CD14-positive monocyte (primary cell): ENCODE data around the gene JPH2. TPM values are rescaled to one million over a fixed set of nuclear protein-coding genes. Genes with fewer than 3 reads are reported as not detected.

Source experiments
- DNase-seq, 3 donors: peaks; one replicate each; pipeline ENCODE4 v3.0.0-alpha.2; 2011 to 2022
- H2AFZ ChIP-seq: 2 replicates; pipeline ENCODE4 v1.6.0; 2012; ENCODE audit warnings: mild to moderate bottlenecking, low read depth, low read length, inconsistent platforms; ENCODE audit not compliant: insufficient read depth, poor library complexity, severe bottlenecking
- H3K27ac ChIP-seq, 2 donors: 1 replicate in 1 of 2; 2 replicates in 1 of 2; pipeline ENCODE4 v1.5.1; 2012 to 2013; ENCODE audit warnings: low read length in 2 of 2, control low read depth in 1 of 2, inconsistent platforms in 1 of 2, low read depth in 1 of 2, mild to moderate bottlenecking in 1 of 2
- H3K27me3 ChIP-seq, 2 donors: one replicate each; pipeline versions ENCODE4 v1.6.0 to v1.6.1; 2011 to 2013; ENCODE audit warnings: low read length in 2 of 2; ENCODE audit not compliant: control insufficient read depth in 2 of 2, insufficient read depth in 2 of 2
- H3K36me3 ChIP-seq, 2 donors: replicated peaks in 1 of 2; 1 replicate in 1 of 2; 2 replicates in 1 of 2; pipeline versions ENCODE4 v1.5.1 to v1.6.1; 2012 to 2013; ENCODE audit warnings: low read length in 2 of 2, control low read depth in 1 of 2, inconsistent platforms in 1 of 2, mild to moderate bottlenecking in 1 of 2; ENCODE audit not compliant: insufficient read depth in 2 of 2, control insufficient read depth in 1 of 2
- H3K4me1 ChIP-seq, 2 donors: 1 replicate in 1 of 2; 2 replicates in 1 of 2; pipeline versions ENCODE4 v1.5.1 to v1.6.1; 2012 to 2013; ENCODE audit warnings: low read length in 2 of 2, control low read depth in 1 of 2, inconsistent platforms in 1 of 2, mild to moderate bottlenecking in 1 of 2, moderate library complexity in 1 of 2; ENCODE audit not compliant: insufficient read depth in 2 of 2, control insufficient read depth in 1 of 2
- H3K4me2 ChIP-seq: replicated peaks from 2 replicates; pipeline ENCODE3; 2012; ENCODE audit warnings: low read length, moderate library complexity, mild to moderate bottlenecking; ENCODE audit not compliant: poor library complexity, severe bottlenecking; ENCODE audit errors: extremely low read depth
- H3K4me3 ChIP-seq, 3 experiments: fragments of 200-600 bp in 1 of 3; sonication (generic) in 1 of 3; replicated peaks in 1 of 3; 1 replicate in 2 of 3; 2 replicates in 1 of 3; pipeline ENCODE4 v1.5.1; 2011 to 2013; ENCODE audit warnings: low read length in 3 of 3, mild to moderate bottlenecking in 3 of 3, control low read depth in 2 of 3, low read depth in 2 of 3, inconsistent platforms in 1 of 3, moderate library complexity in 1 of 3
- H3K79me2 ChIP-seq: 2 replicates; pipeline ENCODE4 v1.6.0; 2012; ENCODE audit warnings: mild to moderate bottlenecking, control low read depth, inconsistent platforms, low read length, moderate library complexity; ENCODE audit not compliant: insufficient read depth
- H3K9ac ChIP-seq: 2 replicates; pipeline ENCODE4 v1.6.0; 2017; ENCODE audit warnings: low read length, mild to moderate bottlenecking; ENCODE audit not compliant: insufficient read depth, poor library complexity, severe bottlenecking
- H3K9me3 ChIP-seq, 2 donors: replicated peaks in 1 of 2; 1 replicate in 1 of 2; 2 replicates in 1 of 2; pipeline versions ENCODE4 v1.5.1 to v1.6.1; 2012 to 2013; ENCODE audit warnings: low read length in 2 of 2, control low read depth in 1 of 2; ENCODE audit not compliant: control insufficient read depth in 1 of 2, insufficient read depth in 1 of 2
- H4K20me1 ChIP-seq: 2 replicates; pipeline ENCODE4 v1.6.0; 2012; ENCODE audit warnings: mild to moderate bottlenecking, low read length, control low read depth, moderate library complexity; ENCODE audit not compliant: insufficient read depth
- H3K27ac Mint-ChIP-seq, 7 donors: one replicate each; pipeline ENCODE4 v1.8.0; 2020; ENCODE audit warnings: mild to moderate bottlenecking in 7 of 7, mixed read lengths in 7 of 7, moderate library complexity in 6 of 7, inconsistent platforms in 2 of 7
- H3K27me3 Mint-ChIP-seq, 3 donors: one replicate each; pipeline ENCODE4 v1.8.0; 2021 to 2022; ENCODE audit warnings: low read depth in 3 of 3, mild to moderate bottlenecking in 3 of 3, mixed read lengths in 3 of 3, moderate library complexity in 3 of 3, inconsistent platforms in 1 of 3
- H3K36me3 Mint-ChIP-seq, 2 donors: one replicate each; pipeline ENCODE4 v1.8.0; 2020; ENCODE audit warnings: mixed read lengths in 2 of 2, inconsistent platforms in 1 of 2, mild to moderate bottlenecking in 1 of 2
- H3K4me1 Mint-ChIP-seq: one replicate; pipeline ENCODE4 v1.8.0; 2020; ENCODE audit warnings: mild to moderate bottlenecking, mixed read lengths
- H3K4me3 Mint-ChIP-seq, 2 donors: one replicate each; pipeline ENCODE4 v1.8.0; 2020; ENCODE audit warnings: mild to moderate bottlenecking in 2 of 2, mixed read lengths in 2 of 2, moderate library complexity in 1 of 2
- H3K9me3 Mint-ChIP-seq, 7 donors: one replicate each; pipeline ENCODE4 v1.8.0; 2020 to 2022; ENCODE audit warnings: mixed read lengths in 7 of 7, mild to moderate bottlenecking in 6 of 7, moderate library complexity in 6 of 7, inconsistent platforms in 2 of 7
- WGBS: methylation state at CpG from one replicate; pipeline ENCODE4 v1.1.5; 2013; ENCODE audit warnings: missing lambda C conversion rate; ENCODE audit not compliant: insufficient coverage; 5-methylcytosine and 5-hydroxymethylcytosine counted together
- intact Hi-C, 2 donors: fragments of 100-400 bp; cut with micrococcal nuclease; formaldehyde crosslinking; loops; one replicate each; pipeline versions ENCODE4 v1.15.0 to v1.15.1; 2023
- polyA plus RNA-seq, 3 donors: library from polyadenylated mRNA; depleted of rRNA in 1 of 3; unstranded in 2 of 3; stranded (reverse) in 1 of 3; fragments of 300-500 nt in 2 of 3; fragments of >200 nt in 1 of 3; fragmentation: Illumina TruSeq in 2 of 3; gene quantifications; 1 replicate in 2 of 3; 2 replicates in 1 of 3; pipeline ENCODE4 v1.2.3, GENCODE V29; 2012 to 2021
- TF ChIP-seq, protein P1 (sequence below): fragments of 200-600 bp; IDR thresholded peaks from one replicate; pipeline ENCODE4 v1.8.0; 2022; ENCODE audit warnings: antibody characterized with exemption, mild to moderate bottlenecking

The JPH2 gene
- polyA plus RNA-seq, 3 donors: not detected

DNA sequence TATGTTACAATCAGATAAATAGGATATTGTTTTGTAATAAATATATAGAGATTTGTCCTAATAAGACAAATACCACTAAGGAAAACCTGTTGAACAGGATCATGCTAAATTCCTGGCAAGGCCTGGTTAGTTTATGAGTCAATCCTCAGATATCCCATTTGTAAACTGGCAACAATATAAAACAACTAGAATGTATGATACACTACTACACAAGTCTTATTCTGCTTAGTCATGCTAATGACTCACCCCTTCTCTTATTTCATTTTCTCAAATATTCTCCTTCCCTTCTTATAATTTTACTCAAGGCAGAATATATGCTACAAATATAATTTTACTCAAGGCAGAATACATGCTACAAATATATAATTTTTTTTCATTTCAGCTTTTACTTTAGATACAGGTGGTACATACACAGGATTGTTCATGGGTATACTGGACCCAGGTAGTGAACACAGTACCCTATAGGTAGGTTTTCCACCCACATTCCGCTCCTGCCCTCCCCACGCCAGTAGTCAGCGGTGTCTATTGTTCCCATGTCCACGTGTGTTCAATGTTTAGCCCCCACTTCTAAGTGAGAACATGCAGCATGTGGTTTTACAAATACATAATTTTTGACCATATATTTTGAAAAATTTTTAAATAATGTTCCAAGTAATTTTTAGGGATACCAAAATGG, 17.3 kb upstream of the JPH2 start:
- Histone ChIP-seq H3K36me3 (peaks cover 51 to 70% of the 10 kb centered on the region in 2 donors), H3K79me2 (peaks cover 100% of the 10 kb centered on the region), H3K4me3 (no peak overlapping the region), H3K27ac (no peak overlapping the region), H3K9me3 (no peaks in the 10 kb centered on the region), H3K4me2 (no peak overlapping the region), H2AFZ (no peak overlapping the region), H4K20me1 (peaks cover 100% of the 10 kb centered on the region), H3K27me3 (no peaks in the 10 kb centered on the region), H3K9ac (no peak overlapping the region), H3K4me1 (peaks cover 16 to 23% of the 10 kb centered on the region in 2 donors)
- Mint-ChIP-seq H3K36me3 (peaks cover 55 to 72% of the 10 kb centered on the region in 2 donors), H3K9me3 (no peaks in the 10 kb centered on the region), H3K4me3 (no peak overlapping the region), H3K4me1 (peaks cover 25% of the 10 kb centered on the region), H3K27me3 (no peaks in the 10 kb centered on the region), H3K27ac (peak overlapping the region in 3 of 7 donors; percentile 58 to 65 (median 63))
- peak in 2 of 3 donors; percentile 33 to 46 for DNase-seq
- intact Hi-C loops: loop anchor here in 1 of 2 donors (10.0 kb wide), 1 partner anchor 681 kb away; the partner anchor contains the start of gene YWHAB
- no CpG with 5 or more reads among the region's 4 CpGs for WGBS
- TF ChIP-seq, protein P1, sequence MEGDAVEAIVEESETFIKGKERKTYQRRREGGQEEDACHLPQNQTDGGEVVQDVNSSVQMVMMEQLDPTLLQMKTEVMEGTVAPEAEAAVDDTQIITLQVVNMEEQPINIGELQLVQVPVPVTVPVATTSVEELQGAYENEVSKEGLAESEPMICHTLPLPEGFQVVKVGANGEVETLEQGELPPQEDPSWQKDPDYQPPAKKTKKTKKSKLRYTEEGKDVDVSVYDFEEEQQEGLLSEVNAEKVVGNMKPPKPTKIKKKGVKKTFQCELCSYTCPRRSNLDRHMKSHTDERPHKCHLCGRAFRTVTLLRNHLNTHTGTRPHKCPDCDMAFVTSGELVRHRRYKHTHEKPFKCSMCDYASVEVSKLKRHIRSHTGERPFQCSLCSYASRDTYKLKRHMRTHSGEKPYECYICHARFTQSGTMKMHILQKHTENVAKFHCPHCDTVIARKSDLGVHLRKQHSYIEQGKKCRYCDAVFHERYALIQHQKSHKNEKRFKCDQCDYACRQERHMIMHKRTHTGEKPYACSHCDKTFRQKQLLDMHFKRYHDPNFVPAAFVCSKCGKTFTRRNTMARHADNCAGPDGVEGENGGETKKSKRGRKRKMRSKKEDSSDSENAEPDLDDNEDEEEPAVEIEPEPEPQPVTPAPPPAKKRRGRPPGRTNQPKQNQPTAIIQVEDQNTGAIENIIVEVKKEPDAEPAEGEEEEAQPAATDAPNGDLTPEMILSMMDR: no peak

DNA sequence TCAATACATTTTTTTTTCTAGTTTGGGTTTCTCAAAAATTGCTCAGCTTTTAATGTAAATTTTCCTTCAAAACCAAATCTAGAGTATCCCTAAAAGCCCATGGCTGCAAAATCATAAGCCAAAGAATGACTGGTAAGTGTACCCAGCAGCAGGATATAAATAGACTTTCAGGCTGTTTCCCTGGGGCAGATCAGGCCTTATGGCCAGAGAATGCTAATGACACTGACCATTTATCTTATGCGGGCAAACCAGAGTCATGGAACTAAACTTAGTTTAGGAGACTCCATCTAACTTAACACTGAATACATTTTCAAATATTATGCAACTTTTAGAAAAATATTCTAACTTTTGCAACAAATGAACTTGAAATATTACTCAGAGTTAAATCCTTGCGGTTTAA, 16.2 kb upstream of the JPH2 start:
- Histone ChIP-seq H3K4me1 (peaks cover 5 to 11% of the 10 kb centered on the region in 2 donors), H3K4me3 (no peak overlapping the region), H3K27ac (no peak overlapping the region), H3K36me3 (peaks cover 60 to 80% of the 10 kb centered on the region in 2 donors), H3K4me2 (no peak overlapping the region), H3K27me3 (no peaks in the 10 kb centered on the region), H4K20me1 (peaks cover 96% of the 10 kb centered on the region), H2AFZ (no peak overlapping the region), H3K9me3 (no peaks in the 10 kb centered on the region), H3K79me2 (peaks cover 94% of the 10 kb centered on the region), H3K9ac (no peak overlapping the region)
- Mint-ChIP-seq H3K27me3 (no peaks in the 10 kb centered on the region), H3K27ac (no peak overlapping the region), H3K9me3 (no peaks in the 10 kb centered on the region), H3K36me3 (peaks cover 61 to 81% of the 10 kb centered on the region in 2 donors), H3K4me3 (no peak overlapping the region), H3K4me1 (peaks cover 14% of the 10 kb centered on the region)
- intact Hi-C loops: loop anchor here in 1 of 2 donors (10.0 kb wide), 1 partner anchor 682 kb away; the partner anchor contains the start of gene YWHAB
- no peak for DNase-seq
- WGBS: no CpG with 5 or more reads among the region's 2 CpGs
- TF ChIP-seq, protein P1: no peak
